SKM-1 treated with dmso at 0.1 percent for 144 hours (cell line): Measurements from ENCODE around the gene RPL19.
"Not testable (repeated sequence)": the region's sequence is repeated elsewhere in the genome, so short reads cannot be mapped to it uniquely, and the experiment has no call there.

Experiments
- DNase-seq: peaks from one replicate; lab custom pipeline; 2025; ENCODE audit not compliant: unreplicated experiment; lab: John Stamatoyannopoulos, UW

Gene RPL19

DNA sequence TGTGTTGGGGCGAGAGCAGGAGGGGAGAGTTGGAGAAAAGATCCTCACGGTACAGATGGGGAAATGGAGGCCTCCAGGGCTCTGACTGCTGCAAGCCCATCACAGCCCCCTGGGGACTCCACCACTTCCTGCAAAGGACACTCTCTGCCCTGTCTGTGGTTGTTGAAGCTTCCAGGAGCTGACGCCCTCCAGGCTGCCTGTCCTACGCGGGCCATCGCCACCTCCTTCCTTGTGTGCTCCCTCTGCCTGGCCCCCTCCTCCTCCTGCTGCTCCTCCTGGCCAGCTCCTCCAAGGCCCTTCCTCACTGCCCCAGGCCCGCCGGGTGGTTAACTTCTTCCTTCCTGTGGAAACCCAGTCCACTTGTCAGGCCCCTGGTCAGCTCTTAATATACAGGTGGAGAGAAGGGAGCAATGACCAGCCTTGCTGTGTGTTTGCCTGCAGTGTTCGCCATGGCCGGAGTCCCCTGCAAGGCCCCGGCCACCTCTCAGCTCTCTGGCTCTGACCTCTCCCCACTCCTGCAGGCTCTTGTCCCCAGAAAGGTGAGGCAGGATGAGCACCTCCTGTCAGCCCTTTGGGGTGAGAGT lies 44.0 kb downstream of the RPL19 start:
- peak; percentile 11 for DNase-seq

DNA sequence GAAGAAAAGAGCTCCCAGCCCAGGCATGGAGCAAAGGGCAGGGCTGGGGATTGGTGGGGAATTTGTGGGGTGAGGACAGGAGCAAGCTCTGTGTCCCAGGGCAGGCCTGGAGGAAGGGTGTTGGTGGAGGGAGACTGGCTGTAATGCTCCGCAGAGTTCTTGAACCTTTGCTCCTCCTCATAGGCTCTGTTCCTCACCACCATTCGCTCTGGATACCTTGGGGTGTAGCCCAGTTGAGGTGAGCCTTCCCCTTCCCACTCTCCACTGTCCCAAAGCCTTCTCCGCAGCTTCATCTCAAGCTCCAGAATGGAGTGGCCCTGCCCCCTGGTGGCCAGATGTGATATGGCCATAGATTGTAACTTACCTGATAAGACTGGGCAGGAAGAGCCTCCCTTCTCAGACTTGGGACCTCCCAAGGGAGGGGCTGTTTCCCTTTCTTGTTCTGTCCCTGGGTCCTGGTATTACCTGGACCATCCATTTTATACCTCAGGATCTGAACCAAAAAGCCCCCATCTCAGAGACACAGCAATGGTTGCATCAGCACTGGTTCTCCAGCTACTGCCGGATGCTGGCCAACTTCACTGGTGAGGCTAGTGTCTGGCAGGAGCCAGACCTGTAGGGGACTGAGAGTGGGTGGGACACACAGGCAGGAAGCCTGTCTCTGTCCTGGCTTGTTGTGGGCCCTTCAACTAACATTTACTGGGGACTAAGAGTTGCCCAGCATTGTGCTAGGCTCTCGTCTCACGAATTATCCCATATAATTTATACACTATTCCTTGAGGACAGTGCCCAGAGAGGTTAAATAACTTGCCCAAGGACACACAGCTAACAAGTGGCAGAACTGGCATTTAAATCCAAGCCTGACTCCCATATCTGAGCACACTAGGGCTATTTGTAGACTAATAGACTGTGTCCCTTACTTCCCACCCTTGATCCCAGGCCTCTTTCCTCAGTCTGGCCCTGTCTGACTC lies 44.8 kb downstream of the RPL19 start:
- DNase-seq, result peak; percentile 71

DNA sequence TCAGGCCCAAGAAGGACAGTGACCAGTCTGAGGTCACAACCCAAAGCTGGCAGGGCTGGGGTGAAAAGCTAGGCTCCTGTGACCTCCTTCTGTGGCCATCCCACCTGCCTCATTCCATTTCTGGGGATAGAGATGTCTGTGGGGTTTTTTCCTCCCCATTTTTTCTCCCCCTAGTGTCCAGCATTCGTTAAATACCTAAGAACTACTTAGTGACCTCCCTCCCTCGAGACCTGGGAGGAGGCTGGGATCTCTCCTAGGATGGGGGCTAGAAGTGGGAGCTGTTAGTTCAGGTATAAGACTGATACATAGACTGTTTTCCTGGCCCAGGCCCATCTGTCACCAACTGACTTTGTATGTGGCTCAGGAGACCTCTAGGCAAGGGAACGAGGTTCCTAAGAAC lies 46.2 kb downstream of the RPL19 start:
- no peak for DNase-seq

DNA sequence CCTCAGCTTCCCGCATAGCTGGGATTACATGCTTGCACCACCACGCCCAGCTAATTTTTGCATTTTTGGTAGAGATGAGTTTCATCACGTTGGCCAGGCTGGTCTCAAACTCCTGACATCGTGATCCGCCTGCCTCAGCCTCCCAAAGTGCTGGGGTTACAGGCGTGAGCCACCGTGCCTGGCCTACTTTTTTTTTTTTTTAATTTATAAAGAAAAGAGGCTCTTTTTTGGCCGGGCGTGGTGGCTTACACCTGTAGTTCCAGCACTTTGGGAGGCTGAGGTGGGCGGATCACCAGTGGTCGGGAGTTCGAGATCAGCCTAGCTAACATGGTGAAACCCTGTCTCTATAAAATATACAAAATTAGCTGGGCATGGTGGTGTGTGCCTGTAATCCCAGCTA lies 50.0 kb downstream of the RPL19 start:
- not testable (repeated sequence) for DNase-seq

DNA sequence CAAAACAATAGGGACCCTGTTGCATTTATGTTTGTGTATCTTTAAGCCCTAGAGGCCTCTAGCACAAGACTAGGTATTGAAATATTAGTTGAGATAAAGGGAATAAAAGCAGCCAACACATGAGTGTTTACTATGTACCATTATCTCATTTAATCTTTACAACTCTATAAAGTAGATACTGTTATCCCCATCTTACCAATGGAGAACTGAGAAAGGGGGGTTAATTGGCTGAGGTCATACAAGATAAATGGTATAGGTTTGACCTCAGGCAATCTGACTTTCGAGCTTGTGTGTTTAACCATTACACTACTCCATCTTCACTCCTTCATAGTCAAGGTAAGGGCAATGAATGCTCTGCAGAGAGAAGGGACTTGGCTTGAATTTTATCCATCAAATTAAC lies 51.9 kb downstream of the RPL19 start:
- DNase-seq, result no peak

DNA sequence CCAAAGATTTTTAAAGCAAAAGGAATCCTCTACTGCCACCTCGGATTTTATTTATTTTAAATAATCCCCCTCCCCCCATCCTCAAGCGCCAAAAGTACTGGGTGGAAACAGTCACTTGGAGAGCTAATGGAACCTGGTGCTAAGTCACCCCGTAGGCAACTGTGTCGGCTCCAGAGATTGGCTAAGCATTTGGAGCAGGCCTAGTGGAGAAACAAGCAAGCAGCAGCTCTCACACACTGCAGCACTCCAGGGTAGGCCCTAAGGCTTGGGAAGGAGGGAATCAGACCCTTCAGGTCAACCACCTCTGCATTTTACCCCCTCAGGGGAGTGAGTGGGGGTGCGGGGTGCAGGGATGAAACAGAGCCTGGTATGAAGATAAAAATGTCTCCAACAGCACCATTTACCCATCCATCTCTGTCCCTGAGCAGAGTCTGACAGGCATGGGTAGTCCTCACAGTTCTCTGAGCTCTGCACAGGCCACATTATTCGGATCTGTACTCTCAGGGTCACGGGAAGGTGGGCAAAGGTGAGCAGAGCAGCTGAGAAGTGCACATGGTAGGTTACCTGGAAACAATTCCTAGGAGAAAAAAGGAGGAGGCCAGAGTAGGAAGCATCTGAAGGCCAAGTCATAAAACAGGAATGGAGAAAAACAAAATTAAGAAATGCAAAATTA lies 52.8 kb downstream of the RPL19 start:
- DNase-seq, result no peak
